Natural killer cell (primary cell): ENCODE results near the gene AJAP1. TPM values are rescaled to one million over a fixed set of nuclear protein-coding genes. Genes with fewer than 3 reads are reported as not detected.

ENCODE experiments used
- ATAC-seq, 3 donors: fragments of 150-1000 bp in 2 of 3; fragments of 200-7000 bp in 1 of 3; cut with Tn5 transposase; 1 replicate in 1 of 3; 2 replicates in 2 of 3; pipeline ENCODE4 v1.10.0; 2021; ENCODE audit warnings: mild to moderate bottlenecking in 2 of 3, moderate library complexity in 2 of 3
- DNase-seq, 2 donors: peaks; one replicate each; pipeline versions ENCODE4 v3.0.0 to v3.0.0-alpha.2; 2013 to 2021; ENCODE audit warnings: mixed read lengths in 1 of 2
- H3K27ac ChIP-seq: one replicate; pipeline ENCODE4 v1.5.1; 2013; ENCODE audit warnings: mild to moderate bottlenecking, low read length
- H3K27me3 ChIP-seq: one replicate; pipeline ENCODE4 v1.6.1; 2013; ENCODE audit warnings: low read length; ENCODE audit not compliant: control insufficient read depth, insufficient read depth
- H3K36me3 ChIP-seq: one replicate; pipeline ENCODE4 v1.6.1; 2013; ENCODE audit warnings: low read length; ENCODE audit not compliant: control insufficient read depth, insufficient read depth
- H3K4me1 ChIP-seq: one replicate; pipeline ENCODE4 v1.6.1; 2013; ENCODE audit warnings: low read length; ENCODE audit not compliant: control insufficient read depth, insufficient read depth
- H3K4me3 ChIP-seq: one replicate; pipeline ENCODE4 v1.5.1; 2013; ENCODE audit warnings: low read length
- H3K9me3 ChIP-seq: one replicate; pipeline ENCODE4 v1.6.1; 2013; ENCODE audit warnings: low read length; ENCODE audit not compliant: control insufficient read depth, insufficient read depth
- H3K27ac Mint-ChIP-seq, 2 donors: one replicate each; pipeline ENCODE4 v1.8.0; 2022; ENCODE audit warnings: mild to moderate bottlenecking in 2 of 2, mixed read lengths in 2 of 2, moderate library complexity in 1 of 2
- H3K27me3 Mint-ChIP-seq, 2 donors: one replicate each; pipeline ENCODE4 v1.8.0; 2022; ENCODE audit warnings: low read depth in 2 of 2, mixed read lengths in 2 of 2
- H3K36me3 Mint-ChIP-seq: one replicate; pipeline ENCODE4 v1.8.0; 2022; ENCODE audit warnings: mixed read lengths
- H3K4me1 Mint-ChIP-seq, 2 donors: one replicate each; pipeline ENCODE4 v1.8.0; 2022; ENCODE audit warnings: mixed read lengths in 2 of 2
- H3K4me3 Mint-ChIP-seq: one replicate; pipeline ENCODE4 v1.8.0; 2022; ENCODE audit warnings: mild to moderate bottlenecking, moderate library complexity, mixed read lengths
- H3K9me3 Mint-ChIP-seq, 2 donors: one replicate each; pipeline ENCODE4 v1.8.0; 2022; ENCODE audit warnings: mixed read lengths in 2 of 2
- CTCF ChIP-seq: fragments of 200-600 bp; IDR thresholded peaks from one replicate; pipeline ENCODE4 v1.8.0; 2022; ENCODE audit warnings: antibody characterized with exemption
- WGBS: methylation state at CpG from one replicate; pipeline ENCODE4 v1.1.7; 2013; ENCODE audit warnings: missing lambda C conversion rate; ENCODE audit not compliant: insufficient coverage; 5-methylcytosine and 5-hydroxymethylcytosine counted together
- intact Hi-C: fragments of 100-400 bp; cut with micrococcal nuclease; formaldehyde crosslinking; loops from one replicate; pipeline ENCODE4 v1.14.2; 2022
- total RNA-seq, 4 donors: library from RNA; stranded (reverse); fragments of 120-200 nt in 1 of 4; gene quantifications; one replicate each; pipeline versions ENCODE4 v1.2.3 to v1.2.4, GENCODE V29; 2013 to 2022

The AJAP1 gene
- total RNA-seq, 3 donors from 2014 or later (not counting 1 experiment from before 2014, with no cell fraction given) = not detected

GRCh38 chr1:4657960-4658541, 3.6 kb downstream of the AJAP1 start:
- intact Hi-C loops = loop anchor here (10.0 kb wide), 1 partner anchor 1317 kb away; no protein-coding TSS in a partner anchor
- H3K27me3 ChIP-seq = peaks cover under 1% of the 10 kb centered on the region
- peaks cover 20 to 50% of the 10 kb centered on the region in 2 donors for H3K27me3 Mint-ChIP-seq

GRCh38 chr1:4658643-4659628, 4.5 kb downstream of the AJAP1 start:
- H3K4me3 Mint-ChIP-seq = no peak overlapping the region
- WGBS = 24% methylated on average over 15 of the region's 16 CpGs
- H3K27ac ChIP-seq = no peak overlapping the region
- no peaks in the 10 kb centered on the region for H3K4me1 Mint-ChIP-seq
- TF ChIP-seq CTCF = no peak
- no peaks in the 10 kb centered on the region for H3K9me3 Mint-ChIP-seq
- ATAC-seq (no peak), DNase-seq (no peak)
- no peak overlapping the region for H3K27ac Mint-ChIP-seq
- no peaks in the 10 kb centered on the region for H3K9me3 ChIP-seq
- no peaks in the 10 kb centered on the region for H3K4me1 ChIP-seq
- H3K36me3 Mint-ChIP-seq = no peaks in the 10 kb centered on the region
- peaks cover 17 to 50% of the 10 kb centered on the region in 2 donors for H3K27me3 Mint-ChIP-seq
- no peaks in the 10 kb centered on the region for H3K27me3 ChIP-seq
- H3K4me3 ChIP-seq = no peak overlapping the region
- intact Hi-C loops = loop anchor here (10.0 kb wide), 1 partner anchor 1316 kb away; no protein-coding TSS in a partner anchor
- H3K36me3 ChIP-seq = no peaks in the 10 kb centered on the region

More at GRCh38 chr1:4657960-4658541, 3.6 kb downstream of the AJAP1 start:
- no peak for ATAC-seq
- no peaks in the 10 kb centered on the region for H3K4me1 ChIP-seq
- no peak for TF ChIP-seq CTCF
- H3K4me1 Mint-ChIP-seq = no peaks in the 10 kb centered on the region
- WGBS = 28% methylated on average over 24 of the region's 24 CpGs
- H3K36me3 ChIP-seq = no peaks in the 10 kb centered on the region
- H3K9me3 ChIP-seq = no peaks in the 10 kb centered on the region
- no peak overlapping the region for H3K4me3 ChIP-seq
- no peaks in the 10 kb centered on the region for H3K36me3 Mint-ChIP-seq
- DNase-seq = no peak
- no peak overlapping the region for H3K27ac Mint-ChIP-seq
- no peak overlapping the region for H3K27ac ChIP-seq
- no peak overlapping the region for H3K4me3 Mint-ChIP-seq
- no peaks in the 10 kb centered on the region for H3K9me3 Mint-ChIP-seq

GRCh38 chr1:4660917-4661594, 6.6 kb downstream of the AJAP1 start:
- ATAC-seq (no peak), DNase-seq (no peak)
- Histone ChIP-seq H3K27ac (no peak overlapping the region), H3K36me3 (no peaks in the 10 kb centered on the region), H3K4me3 (no peak overlapping the region), H3K27me3 (no peaks in the 10 kb centered on the region), H3K9me3 (no peaks in the 10 kb centered on the region), H3K4me1 (no peaks in the 10 kb centered on the region)
- Mint-ChIP-seq H3K4me3 (no peak overlapping the region), H3K4me1 (no peaks in the 10 kb centered on the region), H3K27ac (no peak overlapping the region), H3K27me3 (peaks cover 15 to 49% of the 10 kb centered on the region in 2 donors), H3K9me3 (no peaks in the 10 kb centered on the region), H3K36me3 (no peaks in the 10 kb centered on the region)
- 53% methylated on average over 4 of the region's 4 CpGs for WGBS
- intact Hi-C loops = no loop called here
- no peak for TF ChIP-seq CTCF
